C1 segment of cervical spinal cord (tissue), 14 donors: ENCODE results near the gene LTBP1.
"Not testable (repeated sequence)": the region's sequence is repeated elsewhere in the genome, so short reads cannot be mapped to it uniquely, and the experiment has no call there.

ENCODE experiments used
- DNase-seq, 14 donors: peaks; one replicate each; lab custom pipeline; 2025; lab: John Stamatoyannopoulos, UW

Gene LTBP1

DNA sequence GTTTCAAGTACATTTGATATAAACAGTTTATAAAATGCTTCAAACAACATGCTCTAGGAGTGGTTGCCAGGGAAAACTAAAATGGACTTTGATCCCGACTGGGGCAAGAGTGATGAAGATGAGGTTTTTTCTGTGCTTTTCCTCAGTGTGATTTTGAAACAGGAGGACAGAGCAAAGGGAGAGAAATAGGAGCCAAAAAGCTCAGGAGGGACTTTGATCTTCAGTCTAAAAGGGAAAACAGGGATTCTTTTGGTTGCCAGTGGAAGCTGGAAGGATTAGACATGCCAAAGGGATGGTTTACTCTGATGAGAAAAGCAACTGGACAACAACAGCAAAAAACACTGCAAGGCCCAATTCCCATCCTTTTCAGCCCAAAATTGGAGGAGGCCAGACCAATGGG, 95.5 kb downstream of the LTBP1 start:
- no peak for DNase-seq

GRCh38 chr2:33042819-33043218, 96.1 kb downstream of the LTBP1 start:
- DNase-seq, result no peak

GRCh38 chr2:33047939-33048338, 101.2 kb downstream of the LTBP1 start:
- no peak for DNase-seq

DNA sequence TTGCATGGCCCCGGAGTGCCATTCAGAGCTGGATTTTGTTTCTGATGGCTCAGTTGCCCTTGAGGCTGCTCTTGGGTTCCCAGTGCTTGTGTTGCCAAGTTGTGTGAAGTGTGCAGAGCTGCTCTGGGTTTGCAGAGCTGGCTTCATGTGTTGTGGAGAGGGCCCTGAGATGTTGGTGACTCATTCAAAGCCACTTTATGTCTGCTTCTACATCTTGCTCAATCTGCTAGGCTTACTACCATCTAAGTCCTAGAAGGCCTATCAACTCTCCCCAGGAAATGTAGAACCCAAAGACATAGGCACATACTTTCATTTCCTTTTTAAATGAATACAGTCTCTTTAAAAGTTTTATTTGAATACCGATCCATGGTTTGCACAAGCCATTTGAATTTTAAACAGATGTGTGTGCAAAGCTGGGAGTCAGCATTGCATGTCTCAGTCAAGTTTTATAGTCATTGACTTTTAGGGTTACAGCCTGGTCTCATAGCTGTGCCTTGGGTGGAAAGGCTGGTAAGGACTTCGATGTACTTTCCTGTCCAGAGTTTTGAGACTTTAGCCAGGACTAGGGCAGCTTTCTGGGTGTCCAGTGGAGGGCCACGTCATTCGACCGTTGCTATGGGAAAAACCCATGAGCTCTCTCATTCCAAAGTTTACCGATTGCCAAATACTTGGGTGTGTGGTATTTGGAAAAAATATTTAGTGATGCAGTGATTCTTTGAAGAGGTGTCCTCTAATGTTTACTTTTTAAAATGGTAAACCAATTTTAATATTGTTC, 105.0 kb downstream of the LTBP1 start:
- DNase-seq, result no peak

DNA sequence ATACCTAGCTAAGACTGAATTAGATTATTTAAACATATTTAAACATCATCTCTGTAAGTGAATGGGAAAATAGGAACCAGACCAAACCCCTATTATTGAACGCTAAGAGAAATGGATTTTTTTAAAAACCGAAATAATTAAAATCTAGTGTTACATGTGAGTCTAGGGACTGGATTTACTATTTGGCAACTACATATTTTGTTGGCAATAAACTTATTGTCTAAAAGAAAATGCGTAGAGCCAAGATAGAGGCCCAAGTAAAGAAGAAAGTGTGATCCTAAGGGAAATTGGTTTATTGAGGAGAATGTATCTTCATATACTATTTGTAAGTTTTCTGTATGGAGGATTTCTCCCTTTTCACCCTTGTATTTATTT, 105.6 kb downstream of the LTBP1 start:
- DNase-seq, result no peak

- not testable (repeated sequence) for DNase-seq
These were observed 106.0 kb downstream of the LTBP1 start for GRCh38 chr2:33052795-33053194.

DNA sequence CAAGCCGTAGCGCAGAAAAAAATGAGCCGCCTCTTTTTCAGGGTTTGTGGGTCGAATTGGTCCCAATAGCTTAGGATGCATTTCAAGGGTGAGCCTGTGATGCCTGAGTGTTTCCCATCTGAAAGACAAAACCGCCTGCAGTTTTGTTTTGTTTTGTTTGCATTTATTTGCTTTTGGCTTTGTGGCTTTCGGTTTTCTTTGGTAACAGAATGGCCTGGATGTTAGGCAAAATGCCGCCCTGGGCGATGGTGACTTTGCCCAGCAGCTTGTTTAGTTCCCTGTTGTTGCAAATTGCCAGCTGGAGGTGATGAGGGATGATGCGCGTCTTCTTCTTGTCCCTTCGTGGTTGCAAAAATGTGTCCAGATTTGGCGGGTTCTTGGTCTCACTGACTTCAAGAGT, 109.4 kb downstream of the LTBP1 start:
- no peak for DNase-seq

GRCh38 chr2:33057307-33058028, 110.7 kb downstream of the LTBP1 start:
- DNase-seq, result not testable (repeated sequence)

- no peak for DNase-seq
These were observed 112.1 kb downstream of the LTBP1 start for GRCh38 chr2:33058716-33059470.

- no peak for DNase-seq
These were observed 112.9 kb downstream of the LTBP1 start for GRCh38 chr2:33059471-33060156.

DNA sequence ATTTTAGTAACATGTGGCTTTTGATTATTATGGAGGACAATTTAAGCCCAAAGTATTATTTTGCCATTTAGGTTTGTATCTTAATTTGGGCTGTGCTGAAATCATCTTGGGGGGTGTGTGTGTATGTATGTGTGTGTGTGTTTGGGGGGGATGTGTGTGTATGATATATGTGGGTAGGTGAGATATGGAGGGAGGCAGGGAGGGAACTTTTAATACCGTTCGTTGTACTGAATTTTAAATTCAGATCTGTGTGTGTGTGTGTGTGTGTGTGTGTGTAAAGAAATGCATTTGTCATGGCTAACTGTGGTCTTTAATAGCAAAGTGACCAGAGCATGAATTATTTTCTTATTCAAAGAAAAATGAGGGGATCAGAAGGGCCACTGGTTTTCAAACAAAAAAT, 113.7 kb downstream of the LTBP1 start:
- no peak for DNase-seq

- DNase-seq, result no peak
These were observed 116.0 kb downstream of the LTBP1 start for GRCh38 chr2:33062665-33063250.

DNA sequence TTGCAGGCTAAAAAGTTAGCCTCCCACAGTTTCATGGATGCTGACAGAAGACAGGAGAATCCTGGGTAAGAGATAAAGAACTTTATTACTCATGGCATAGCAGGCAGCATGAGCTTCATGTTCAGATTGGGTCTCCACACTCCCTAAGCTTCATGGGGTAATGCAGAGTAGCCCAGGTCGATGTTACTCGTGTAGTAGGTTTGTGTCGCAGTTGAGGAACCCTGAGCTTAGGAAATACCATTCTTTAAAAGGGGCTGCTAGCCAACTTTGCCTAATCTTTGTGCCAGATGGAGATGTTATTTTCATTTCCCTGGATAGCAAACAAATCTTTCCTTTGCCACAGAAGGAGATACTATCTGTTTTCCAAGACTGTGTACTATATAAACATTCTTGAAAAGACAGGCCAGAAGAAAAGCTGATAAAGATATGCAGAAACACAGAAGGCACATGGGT, 117.6 kb downstream of the LTBP1 start:
- no peak for DNase-seq

- no peak for DNase-seq
These were observed 120.8 kb downstream of the LTBP1 start for GRCh38 chr2:33067598-33067997.

- no peak for DNase-seq
These were observed 121.5 kb downstream of the LTBP1 start for GRCh38 chr2:33068261-33068660.

GRCh38 chr2:33069894-33070651, 123.3 kb downstream of the LTBP1 start:
- DNase-seq, result peak in 2 of 14 donors; percentile 7 to 48

DNA sequence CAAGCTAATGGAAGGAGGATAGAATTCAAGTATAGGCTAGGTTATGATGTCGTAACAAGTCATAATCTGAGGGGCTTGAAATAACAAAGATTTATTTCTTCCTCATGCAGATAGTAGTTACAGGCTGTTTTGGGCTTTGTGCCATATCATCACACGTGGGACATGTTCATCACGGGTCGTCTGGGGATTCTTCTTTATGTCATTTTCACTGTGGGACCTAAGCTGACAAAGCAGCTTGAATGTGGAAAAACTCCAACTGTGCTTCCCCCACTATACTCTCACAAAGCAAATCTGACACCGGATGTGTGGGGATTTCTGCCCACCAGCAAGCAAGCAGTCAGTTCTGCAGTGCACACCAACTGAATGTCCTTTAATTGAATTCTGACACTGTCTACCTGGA, 124.8 kb downstream of the LTBP1 start:
- DNase-seq, result no peak

DNA sequence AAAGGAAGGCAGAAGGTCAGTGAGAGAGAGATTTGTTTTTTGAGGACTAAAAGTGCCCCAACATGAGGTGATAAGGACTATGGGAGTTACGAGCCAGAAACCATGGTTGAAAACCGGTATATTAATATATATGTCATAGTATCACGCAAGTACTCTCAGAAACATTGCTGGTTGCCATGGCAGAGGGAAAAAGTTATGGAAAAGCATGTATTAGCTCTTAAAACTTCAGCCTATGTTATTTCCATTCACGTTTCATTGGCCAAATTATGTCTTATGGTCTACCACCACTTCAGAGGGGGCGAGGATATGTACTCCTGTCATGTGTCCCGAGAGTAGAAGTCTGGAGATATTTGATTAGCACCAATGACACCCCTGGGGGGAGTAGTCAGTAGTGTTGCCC, 125.9 kb downstream of the LTBP1 start:
- DNase-seq, result no peak

GRCh38 chr2:33073018-33073417, 126.3 kb downstream of the LTBP1 start:
- no peak for DNase-seq

GRCh38 chr2:33074197-33074596, 127.4 kb downstream of the LTBP1 start:
- DNase-seq, result no peak

DNA sequence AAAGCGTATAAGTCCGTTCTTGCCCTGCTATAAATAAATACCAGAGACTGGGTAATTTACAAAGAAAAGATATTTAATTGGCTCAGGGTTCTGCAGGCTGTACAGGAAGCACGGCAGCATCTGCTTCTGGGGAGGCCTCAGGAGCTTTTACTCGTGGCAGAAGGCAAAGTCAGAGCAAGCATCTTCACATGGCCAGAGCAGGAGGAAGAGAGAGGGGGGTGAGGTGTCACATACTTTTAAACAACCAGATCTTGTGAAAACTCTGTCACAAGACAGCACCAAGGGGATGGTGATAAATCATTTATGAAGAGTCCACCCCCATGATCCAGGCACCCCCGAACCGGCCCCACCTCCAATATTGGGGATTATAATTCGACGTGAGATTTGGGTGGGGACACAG, 130.6 kb downstream of the LTBP1 start:
- DNase-seq, result no peak
